ENCODE measurements around the gene IQGAP2.

Gene IQGAP2

GRCh38 chr5:76479281-76479680, 76.2 kb downstream of the IQGAP2 start:
- no peak for DNase-seq

DNA sequence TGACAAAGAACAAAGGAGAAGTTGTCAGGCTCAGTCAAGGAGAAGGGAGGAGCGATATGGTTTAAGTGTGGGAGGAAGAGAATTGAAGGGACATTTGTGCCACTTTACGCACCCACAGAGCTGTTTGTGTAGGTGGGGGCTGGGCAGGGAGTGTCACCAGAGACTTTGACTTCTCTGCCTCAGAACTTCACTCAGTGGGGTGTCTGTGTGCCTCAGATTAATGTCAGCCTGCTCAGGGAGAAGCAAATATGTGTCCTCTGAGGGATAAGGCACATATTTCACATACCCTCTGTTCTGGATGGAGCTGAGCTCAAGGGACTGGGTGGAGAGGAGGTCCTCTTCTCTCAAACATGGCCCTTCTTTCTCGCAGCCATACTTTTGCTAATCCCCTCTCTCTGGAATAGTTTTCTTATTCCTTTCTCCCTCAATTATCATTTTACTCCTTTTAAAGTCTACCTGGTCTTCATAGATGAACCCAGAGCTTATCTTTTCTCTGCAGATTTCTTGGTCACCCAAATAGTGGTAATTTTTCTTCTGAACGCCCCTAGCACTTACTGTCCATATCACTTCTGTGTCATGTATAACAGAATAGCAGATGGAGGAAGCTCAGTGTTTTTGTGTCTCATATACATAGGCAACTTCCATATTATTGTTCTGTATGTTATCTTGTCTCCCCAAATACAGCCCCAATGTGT, 77.0 kb downstream of the IQGAP2 start:
- no peak for DNase-seq

DNA sequence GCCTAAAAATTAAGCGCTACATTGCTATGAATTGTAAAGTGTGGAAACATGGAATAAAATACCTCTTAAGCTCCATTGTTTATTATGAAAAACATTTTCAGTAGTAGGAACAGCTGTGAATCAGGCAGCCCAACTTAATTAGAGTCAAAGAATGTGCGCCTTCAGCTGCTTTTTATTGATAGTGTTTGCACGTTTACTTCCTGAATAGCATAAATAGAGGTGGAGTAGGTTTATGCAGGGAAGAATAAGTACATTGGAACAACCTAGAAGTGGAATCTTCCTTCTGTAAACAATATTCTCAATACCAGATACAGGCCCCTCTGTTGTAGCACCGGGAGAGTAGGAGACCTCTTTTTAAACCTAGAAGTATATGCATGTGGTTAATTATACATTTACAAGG, 79.9 kb downstream of the IQGAP2 start:
- DNase-seq: no peak

DNA sequence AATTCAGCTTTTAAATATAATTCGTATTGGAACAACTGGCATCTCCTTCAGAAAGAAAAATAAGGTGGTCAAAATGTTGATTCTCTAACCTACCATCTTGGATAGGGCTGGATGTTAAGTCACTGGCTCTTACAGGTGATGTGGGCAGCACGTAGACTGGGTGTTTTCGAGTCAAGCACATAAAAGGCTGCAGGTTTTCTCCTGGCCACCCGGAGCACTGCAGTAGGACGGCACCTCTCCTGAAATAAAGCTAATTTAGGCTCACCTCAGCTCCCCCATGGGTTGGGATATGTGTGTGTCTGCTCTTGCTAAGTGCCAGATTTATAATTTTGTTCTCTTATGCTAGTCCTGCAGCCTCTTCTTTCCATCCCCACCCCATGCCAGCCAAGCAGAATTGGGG, 80.3 kb downstream of the IQGAP2 start:
- no peak for DNase-seq

DNA sequence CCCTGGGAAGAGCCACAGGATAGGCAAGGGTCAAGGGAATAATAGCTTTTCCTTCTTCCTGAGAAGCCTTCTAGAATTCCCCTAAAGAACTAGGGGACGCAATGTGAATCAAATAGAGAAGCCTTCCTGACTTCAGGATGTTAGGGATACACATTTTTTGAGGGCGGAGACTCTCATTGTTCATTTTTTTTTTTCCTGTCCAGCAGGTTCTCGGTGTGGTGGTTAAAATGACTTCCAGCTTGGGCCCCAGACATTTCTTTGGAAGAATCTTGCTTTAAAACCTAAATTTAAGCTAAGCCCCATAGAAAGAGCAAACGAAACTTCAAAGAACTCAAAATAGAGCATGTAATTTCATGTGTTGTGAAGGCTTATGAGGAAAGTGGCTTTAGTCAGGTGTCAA, 80.8 kb downstream of the IQGAP2 start:
- DNase-seq: no peak

GRCh38 chr5:76485511-76485910, 82.4 kb downstream of the IQGAP2 start:
- DNase-seq: no peak

DNA sequence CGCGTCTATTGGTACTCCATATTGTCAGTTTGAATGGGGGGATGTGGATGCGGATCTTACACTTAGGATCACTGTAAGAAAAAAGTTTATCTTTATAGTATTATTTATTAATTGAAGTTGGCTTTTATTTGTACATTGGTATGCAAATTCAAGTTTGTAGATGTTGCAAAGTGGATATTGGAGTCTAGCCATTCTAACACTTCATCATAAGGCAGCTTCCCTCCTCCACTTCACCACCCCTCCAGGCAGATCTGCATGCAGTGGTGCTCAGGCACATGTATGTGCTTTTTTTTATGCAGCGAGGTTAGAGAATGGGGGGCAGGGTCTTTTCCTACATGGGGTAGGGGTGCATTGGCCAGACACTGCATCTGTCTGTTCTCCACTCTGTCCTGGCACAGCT, 84.3 kb downstream of the IQGAP2 start:
- no peak for DNase-seq

GRCh38 chr5:76487821-76488220, 84.7 kb downstream of the IQGAP2 start:
- DNase-seq: no peak

- DNase-seq: no peak
Measured at GRCh38 chr5:76488969-76489368, 85.9 kb downstream of the IQGAP2 start.

DNA sequence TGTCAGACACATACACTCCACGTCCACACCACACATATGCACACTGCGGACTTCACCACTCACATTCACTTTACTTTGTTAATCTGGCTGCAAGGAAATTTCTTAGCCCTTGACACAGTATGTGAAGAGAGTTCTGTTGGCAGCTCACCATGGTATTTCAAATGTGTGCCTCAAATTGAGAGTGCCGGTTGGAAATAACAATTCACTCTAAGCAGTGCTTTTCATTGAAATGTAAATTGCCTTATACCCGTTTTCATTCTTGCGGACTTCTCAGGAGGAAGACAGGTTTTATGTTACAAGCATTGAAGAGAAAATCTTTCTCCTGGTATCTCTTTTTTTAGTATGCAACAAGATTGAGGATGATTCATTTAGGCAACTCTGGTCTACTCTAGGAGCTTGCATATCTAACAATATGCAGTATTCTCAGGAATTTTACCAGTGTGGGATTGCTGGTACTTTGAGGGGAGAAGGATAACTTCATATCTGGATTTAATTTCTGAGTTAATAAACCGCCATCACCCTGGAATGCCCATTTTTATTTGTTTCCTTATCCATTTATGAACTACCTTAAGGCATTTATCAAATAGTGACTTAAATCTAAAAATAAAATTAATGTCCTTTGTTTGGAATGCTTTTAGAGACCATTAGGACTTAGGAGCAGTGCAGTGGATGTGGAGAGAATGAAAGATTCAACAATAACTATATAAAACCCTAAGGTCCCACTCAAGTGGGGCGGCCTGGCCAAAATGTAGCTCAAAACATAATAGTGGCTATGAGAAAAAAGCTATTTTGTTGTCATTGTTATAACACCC, 87.0 kb downstream of the IQGAP2 start:
- DNase-seq: no peak

GRCh38 chr5:76490960-76491359, 87.9 kb downstream of the IQGAP2 start:
- no peak for DNase-seq

GRCh38 chr5:76492819-76493189, 89.7 kb downstream of the IQGAP2 start:
- no peak for DNase-seq

GRCh38 chr5:76493190-76493837, 90.2 kb downstream of the IQGAP2 start:
- DNase-seq: no peak

- no peak for DNase-seq
Measured at GRCh38 chr5:76494201-76494600, 91.1 kb downstream of the IQGAP2 start.

DNA sequence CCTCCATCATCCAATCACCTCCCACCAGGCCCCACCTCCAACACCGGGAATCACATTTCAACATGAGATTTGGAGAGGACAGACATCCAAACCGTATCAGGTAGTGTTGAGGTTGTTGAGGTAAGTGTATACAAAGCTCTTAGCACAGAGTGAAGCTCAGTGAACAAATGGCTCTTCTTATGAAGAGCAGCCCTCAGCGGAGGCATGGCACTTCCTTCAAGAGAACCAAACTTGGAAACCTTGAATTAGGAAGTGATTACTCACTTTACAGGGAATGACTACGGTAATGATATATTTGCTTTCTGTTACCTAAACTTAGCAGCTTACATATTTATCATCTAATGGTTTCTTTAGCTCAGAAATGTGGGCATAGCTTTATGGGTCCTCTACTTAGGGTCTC, 92.8 kb downstream of the IQGAP2 start:
- DNase-seq: no peak

DNA sequence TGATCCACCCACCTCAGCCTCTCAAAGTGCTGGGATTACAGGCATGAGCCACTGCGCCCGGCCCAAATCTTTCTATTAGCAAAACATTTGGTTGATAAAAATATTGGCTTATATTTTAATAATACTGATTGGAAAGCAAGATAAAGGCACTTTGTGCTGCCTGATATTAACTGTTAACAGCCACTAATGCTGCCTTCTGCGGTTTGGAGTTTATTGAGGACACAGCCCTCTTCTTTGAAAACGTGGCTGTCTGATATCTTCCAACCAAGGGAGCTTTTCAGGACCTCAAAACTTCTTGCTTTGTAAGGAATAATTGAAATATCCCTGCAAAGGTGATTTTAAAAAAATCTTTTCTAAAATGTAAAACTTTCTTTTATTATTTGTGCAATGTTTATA, 94.0 kb downstream of the IQGAP2 start:
- DNase-seq: no peak

DNA sequence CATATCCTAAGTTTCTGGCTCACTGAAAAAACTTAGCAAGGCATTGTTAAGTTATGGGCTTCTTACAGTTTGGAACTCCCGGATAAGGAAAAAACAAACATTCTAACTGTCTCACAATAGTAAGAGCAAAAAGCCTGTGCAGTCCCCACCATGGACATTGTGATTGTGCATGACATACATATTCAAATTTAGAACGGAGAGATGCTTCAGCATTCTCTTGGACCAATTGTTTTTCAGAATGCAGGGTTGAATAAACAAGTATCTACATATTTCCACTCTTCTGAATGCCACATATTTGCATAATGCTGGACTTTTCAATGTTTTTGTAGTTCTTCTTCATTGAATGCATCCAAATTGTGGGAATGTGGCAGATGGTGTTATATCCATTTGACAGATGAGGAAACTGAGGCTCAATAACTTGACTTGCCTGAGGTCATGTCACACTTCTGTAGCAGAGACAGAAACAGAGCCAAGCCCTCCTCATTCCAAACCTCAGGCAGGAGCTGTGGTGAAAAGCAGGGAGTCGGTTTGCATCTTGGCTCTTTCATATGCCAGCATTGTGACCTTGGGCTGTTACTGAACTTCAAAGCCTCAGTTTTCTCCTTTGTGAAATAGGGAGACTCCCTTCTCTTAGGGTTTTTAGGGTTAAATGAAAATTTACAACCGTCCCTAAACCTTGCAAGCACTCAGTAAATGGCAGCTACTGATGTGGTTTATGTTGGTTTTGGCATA, 95.1 kb downstream of the IQGAP2 start:
- DNase-seq: no peak

DNA sequence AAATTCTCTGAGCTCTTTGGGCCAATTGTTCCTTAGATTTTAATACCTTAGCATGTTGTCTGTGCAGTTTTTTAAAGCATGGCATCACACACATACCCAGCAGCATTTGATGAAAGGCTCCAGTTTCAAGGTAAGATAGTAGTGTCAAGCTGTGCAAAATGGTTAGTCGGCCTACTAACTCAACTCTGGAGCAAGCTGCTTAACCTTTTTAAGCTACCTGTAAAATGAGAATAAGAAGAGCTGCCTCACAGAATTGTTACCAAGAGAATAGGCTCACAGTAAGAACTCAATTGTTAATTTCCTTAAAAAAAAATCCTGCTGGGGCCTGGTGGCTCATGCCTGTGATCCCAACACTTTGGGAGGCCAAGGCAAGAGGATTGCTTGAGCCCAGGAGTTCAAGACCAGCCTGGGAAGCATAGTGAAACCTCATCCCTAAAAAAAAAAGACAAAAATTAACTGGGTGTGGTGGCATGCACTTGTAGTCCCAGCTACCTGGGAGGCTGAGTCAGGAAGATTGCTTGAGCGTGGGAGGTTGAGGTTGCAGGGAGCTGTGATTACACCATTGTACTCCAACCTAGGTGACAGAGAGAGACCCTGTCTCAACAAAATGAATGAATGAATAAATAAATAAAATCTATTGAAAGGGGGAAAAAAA, 96.5 kb downstream of the IQGAP2 start:
- DNase-seq: no peak

GRCh38 chr5:76500633-76501393, 97.7 kb downstream of the IQGAP2 start:
- peak; percentile 43 for DNase-seq

GRCh38 chr5:76503929-76504328, 100.8 kb downstream of the IQGAP2 start:
- no peak for DNase-seq

DNA sequence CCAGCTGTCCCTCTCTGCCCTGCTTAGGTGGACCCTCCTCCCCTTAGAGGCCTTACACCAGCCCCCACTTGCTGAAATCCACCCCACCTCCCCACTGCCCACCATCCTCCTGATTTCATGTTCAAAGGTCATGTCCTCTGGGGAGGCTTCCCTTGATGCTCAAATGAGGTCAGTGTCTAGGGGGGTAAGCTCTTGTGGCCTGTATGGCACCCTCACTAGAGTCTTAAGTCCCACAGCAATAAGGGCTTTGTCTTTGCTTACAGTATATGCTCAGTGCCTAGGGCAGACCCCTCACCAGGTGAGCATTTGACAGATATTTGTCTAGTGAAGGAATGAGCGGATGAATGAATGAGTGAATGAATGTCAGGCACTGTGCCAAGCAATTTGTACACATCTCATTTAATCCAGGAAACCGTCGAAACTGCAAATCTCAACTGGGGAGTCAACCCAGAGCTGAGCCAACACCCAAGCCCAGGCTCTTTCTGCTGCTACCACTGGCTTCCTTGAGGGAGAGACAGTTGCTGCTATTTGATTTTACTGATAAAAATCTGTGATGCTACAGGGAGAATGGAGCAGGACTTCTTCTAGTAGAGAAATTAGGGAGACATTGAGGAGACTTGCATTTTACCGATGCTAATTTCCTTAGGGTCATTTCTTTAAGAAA, 101.9 kb downstream of the IQGAP2 start:
- no peak for DNase-seq

GRCh38 chr5:76513476-76513875, 110.4 kb downstream of the IQGAP2 start:
- no peak for DNase-seq

All from fibroblast of skin of right quadriceps (primary cell).